Measurements from ENCODE around the gene VAPB. TPM values are rescaled to one million over a fixed set of nuclear protein-coding genes. Genes with fewer than 3 reads are reported as not detected.

Gene VAPB
- polyA plus RNA-seq, 1 donor: 57.3 TPM

DNA sequence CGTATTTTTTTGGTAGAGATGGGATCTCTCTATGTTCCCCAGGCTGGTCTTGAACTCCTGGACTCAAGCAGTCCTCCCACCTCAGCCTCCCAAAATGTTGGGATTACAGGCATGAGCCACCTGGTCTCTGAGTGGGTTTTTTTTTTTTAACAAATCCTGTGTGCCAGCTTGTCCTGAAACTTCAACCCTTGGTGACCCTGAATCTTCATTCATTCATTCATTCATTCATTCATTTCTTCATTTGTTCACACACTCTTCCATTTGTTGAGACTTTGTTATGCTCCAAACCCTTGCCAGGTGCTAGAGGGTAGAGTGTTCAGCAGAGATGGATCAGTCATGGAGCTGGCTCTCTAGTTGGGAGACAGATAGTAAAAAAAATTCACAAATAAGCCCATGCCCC, 12.0 kb upstream of the VAPB start:
- no peak for DNase-seq

- DNase-seq: no peak
Observed at GRCh38 chr20:58377766-58378401, 11.1 kb upstream of the VAPB start.

DNA sequence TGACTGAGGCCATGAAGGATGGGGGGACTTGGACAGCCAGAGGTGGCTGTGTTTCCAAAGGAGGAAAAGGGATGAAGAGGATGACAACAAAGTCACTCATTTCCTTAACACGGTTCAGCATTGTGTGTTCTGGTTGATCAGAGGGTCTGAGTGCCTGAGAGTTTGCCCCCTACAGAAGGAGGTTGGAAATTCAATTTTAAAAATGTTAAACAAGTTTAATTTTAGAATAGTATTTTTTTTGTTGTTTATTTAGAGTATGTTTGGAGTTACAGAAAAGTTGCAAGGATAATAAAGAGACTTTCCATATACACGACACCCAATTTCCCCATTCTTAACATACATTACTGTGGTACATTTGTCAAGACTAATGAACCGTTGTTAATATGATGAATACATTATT, 10.3 kb upstream of the VAPB start:
- DNase-seq: no peak

- DNase-seq: no peak
Observed at GRCh38 chr20:58381627-58382026, 7.4 kb upstream of the VAPB start.

GRCh38 chr20:58382096-58382495, 6.9 kb upstream of the VAPB start:
- DNase-seq: no peak

DNA sequence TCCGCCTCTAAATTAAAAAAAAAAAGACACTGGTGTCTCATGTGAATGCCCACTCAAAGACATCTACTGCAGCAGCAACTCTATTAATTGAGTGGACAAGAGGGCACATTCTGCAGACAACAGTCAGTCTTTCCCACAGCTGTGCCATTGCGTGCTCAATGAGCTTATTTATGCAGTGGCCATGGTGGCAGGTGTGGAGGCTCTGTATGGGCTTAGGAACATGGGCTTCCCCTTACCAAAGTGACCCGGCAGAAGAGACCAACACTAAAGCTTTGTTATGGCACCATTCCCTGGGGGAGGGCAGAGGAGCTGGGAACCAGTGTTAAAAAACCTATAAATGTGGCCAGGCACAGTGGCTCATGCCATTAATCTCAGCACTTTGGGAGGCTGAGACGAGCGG, 4.2 kb upstream of the VAPB start:
- no peak for DNase-seq

- DNase-seq: no peak
Observed at GRCh38 chr20:58388028-58388601, 914 bp upstream of the VAPB start.

GRCh38 chr20:58389324-58389967, 417 bp downstream of the VAPB start:
- DNase-seq: no peak

- no peak for DNase-seq
Observed at GRCh38 chr20:58389968-58390658, 1.1 kb downstream of the VAPB start.

GRCh38 chr20:58390659-58391035, 1.6 kb downstream of the VAPB start:
- DNase-seq: no peak

DNA sequence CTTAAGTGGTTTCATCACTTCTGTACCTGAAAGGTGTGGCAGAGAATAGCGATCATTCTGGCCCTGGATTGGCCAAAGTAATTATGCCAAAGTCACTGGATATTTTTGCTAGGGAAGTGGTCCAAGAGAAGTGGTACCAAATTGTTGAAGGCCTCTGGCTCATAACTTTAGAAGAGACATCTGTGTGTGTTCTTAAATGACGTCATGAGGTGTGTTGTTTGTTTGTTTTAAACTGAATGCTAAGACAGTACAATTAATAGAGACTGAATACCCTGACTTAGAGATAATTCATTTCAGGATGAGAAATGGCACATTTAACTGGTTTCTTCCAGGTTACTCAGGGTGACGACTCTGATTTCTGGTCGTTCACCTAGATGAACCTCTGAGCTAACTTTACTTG, 3.3 kb downstream of the VAPB start:
- no peak for DNase-seq

- DNase-seq: no peak
Observed at GRCh38 chr20:58393299-58393698, 4.3 kb downstream of the VAPB start.

GRCh38 chr20:58394801-58395200, 5.8 kb downstream of the VAPB start:
- DNase-seq: no peak

DNA sequence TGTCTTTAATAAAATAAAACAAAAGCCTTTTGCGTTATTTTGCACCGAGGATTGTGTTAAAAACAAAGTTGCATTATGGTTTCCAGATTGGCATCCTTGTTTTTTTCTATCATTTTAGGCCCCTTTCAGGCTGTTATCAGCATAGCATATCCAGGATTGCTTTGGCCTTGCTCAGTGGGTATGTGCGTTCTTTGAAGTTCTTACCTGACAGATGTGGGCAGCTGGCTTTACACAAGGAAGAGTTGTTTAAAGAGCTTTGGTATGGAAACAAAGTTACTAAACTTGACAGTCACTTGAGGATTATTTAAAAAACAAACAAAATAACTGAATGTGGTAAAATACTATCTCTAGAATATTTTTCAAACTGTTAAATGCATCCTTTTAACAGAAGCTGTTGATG, 6.6 kb downstream of the VAPB start:
- no peak for DNase-seq

DNA sequence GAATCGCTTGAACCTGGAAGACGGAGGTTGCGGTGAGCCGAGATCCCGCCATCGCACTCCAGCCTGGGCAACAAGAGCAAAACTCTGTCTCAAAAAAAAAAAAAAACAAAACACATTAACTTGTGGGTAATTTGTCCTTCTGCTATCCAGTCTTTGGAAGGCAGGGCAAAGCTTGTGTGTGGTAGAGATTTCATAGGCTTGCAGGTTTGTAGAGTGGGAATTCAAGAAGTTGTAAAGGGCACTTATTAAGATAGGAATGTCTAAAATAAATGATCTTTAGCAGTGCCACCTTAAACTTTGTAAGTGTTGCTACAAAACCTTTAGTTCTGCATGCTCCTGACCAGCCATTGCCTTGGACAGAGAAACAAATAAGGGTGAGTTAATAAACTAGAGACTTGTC, 8.4 kb downstream of the VAPB start:
- DNase-seq: no peak

DNA sequence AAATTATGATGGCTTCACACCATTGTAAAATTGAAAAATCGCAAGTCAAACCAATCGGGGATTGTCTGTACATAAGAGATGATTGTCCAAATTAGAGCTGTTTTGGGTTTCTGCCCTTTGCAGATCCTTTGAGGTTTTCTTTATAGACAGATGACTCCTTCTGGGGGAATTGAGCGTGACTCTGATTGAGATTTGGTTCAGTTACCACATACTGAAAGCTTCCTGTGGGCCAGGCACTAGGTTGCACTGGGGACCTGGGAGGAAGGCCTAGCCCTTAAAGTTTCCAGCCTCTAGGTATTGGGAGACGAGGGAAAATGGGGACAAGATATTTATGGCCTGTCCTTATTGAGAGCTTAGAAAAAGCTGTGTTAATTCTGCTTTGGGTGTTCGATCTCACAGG, 9.2 kb downstream of the VAPB start:
- DNase-seq: no peak

GRCh38 chr20:58399926-58400325, 10.9 kb downstream of the VAPB start:
- no peak for DNase-seq

GRCh38 chr20:58401162-58401561, 12.1 kb downstream of the VAPB start:
- DNase-seq: no peak

DNA sequence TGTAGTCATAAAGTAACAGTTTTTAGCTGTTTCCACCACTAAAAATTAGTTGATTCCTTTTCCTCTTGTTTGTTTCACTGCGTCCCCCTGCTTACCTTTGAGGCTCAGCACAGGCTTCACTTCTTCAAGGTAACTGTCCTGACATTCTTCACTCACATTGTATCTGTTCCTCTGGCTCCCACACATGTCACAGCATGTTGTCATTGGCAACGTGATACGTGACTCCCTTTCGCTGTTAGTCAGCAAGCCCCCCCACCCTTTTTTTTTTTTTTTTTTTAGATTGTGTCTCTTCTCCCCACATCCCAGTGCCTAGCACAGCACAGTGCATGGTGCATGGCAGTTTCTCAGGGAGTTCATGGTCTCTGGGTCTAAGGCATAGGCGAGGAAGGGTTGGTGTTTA, 13.3 kb downstream of the VAPB start:
- DNase-seq: no peak

DNA sequence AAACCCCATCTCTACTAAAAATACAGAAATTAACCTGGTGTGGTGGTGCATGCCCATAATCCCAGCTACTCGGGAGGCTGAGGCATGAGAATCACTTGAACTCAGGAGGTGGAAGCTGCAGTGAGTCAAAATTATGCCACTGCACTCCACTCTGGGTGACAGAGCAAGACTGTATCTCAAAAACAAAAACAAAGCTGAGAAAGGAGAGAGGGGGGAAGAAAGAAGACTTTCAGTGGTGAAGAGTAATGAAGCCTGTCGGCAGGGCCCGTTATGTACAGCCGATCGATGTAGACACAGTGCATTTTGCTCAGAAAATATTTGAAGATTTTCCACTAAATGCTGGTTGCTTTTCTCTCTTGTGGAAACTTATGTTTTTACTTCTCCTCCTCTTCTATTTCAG, 13.8 kb downstream of the VAPB start:
- DNase-seq: no peak

DNA sequence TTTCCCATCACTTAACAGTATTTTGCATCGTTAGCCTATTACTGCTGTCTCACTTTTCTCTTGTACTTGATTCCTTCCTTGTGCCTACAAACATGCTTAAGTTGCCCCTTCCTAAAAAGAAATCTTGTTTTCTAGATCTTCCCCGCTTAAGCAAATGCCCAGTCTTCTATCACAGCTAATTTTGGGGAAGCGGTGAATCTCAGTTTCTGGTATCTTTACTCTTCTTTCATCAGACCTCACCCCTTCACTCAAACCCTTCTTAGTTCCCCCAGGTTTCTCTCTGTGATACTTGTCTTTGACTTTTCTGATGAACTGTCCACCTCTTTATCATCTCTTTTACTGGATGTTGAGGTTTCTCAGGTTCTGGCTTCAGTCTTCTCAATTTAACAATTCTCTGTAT, 14.2 kb downstream of the VAPB start:
- no peak for DNase-seq

DNA sequence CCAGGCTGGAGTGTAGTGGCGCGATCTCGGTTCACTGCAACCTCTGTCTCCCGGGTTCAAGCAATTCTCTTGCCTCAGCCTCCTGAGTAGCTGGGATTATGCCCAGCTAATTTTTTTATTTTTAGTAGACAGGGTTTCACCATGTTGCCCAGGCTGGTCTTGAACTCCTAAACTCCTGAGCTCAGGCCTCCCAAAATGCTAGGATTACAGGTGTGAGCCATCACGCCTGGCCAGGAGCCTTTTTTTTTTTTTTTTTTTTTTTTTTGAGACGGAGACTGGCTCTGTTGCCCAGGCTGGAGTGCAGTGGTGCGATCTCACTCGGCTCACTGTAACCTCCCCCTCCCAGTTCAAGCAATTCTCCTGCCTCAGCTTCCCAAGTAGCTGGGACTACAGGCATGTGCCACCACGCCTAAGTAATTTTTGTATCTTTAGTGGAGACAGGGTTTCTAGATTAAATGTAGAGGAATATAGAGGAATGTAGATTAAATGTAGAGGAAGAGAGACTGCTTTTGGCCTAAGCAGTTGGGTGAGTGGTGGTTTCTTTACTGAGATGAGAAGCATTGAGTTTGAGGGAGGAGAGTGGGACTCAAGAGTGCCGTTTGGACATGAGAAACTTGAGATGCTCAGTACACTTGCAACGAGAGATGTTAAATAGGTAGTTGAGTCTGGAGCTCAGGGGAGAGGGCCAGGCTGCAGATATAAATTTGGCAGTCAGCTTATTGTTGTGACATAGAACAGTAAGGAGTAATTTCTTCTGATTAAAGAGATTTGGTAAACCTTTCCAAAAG, 16.7 kb downstream of the VAPB start:
- DNase-seq: no peak

Data from left kidney (tissue), 2 donors.